Heart left ventricle (tissue), 16 donors: ENCODE measurements around the gene KCNC1. TPM values are rescaled to one million over a fixed set of nuclear protein-coding genes. Genes with fewer than 3 reads are reported as not detected.

Experiments
- ATAC-seq, 4 donors: fragments of 200-7000 bp; cut with Tn5 transposase; one replicate each; pipeline ENCODE4 v1.9.1; 2020 to 2022; ENCODE audit warnings: moderate library complexity in 4 of 4, mild to moderate bottlenecking in 3 of 4, moderate number of reproducible peaks in 1 of 4
- DNase-seq, 5 donors: peaks; one replicate each; pipeline ENCODE4 v3.0.0-alpha.2; 2020
- H3K27ac ChIP-seq, 12 donors: fragments of 200-600 bp; sonication (generic) in 4 of 12; one replicate each; pipeline versions ENCODE4 v1.5.0 to v1.8.0; 2016 to 2022; ENCODE audit warnings: mild to moderate bottlenecking in 2 of 12
- H3K27me3 ChIP-seq, 9 donors: fragments of 200-600 bp; sonication (generic) in 2 of 9; one replicate each; pipeline versions ENCODE4 v1.5.1 to v1.8.0; 2016 to 2022; ENCODE audit warnings: mild to moderate bottlenecking in 3 of 9
- H3K36me3 ChIP-seq, 9 donors: fragments of 200-600 bp; sonication (generic) in 2 of 9; one replicate each; pipeline versions ENCODE4 v1.5.0 to v1.8.0; 2018 to 2022; ENCODE audit warnings: mild to moderate bottlenecking in 2 of 9
- H3K4me1 ChIP-seq, 12 donors: fragments of 200-600 bp; sonication (generic) in 4 of 12; one replicate each; pipeline versions ENCODE4 v1.5.0 to v1.8.0; 2016 to 2022; ENCODE audit warnings: mild to moderate bottlenecking in 3 of 12
- H3K4me3 ChIP-seq, 12 donors: fragments of 200-600 bp; sonication (generic) in 4 of 12; one replicate each; pipeline versions ENCODE4 v1.5.0 to v1.8.0; 2017 to 2022; ENCODE audit warnings: mild to moderate bottlenecking in 9 of 12, moderate library complexity in 4 of 12
- H3K9me3 ChIP-seq, 12 donors: fragments of 200-600 bp; sonication (generic) in 4 of 12; one replicate each; pipeline versions ENCODE4 v1.5.0 to v1.8.0; 2016 to 2022; ENCODE audit warnings: mild to moderate bottlenecking in 1 of 12
- POLR2A ChIP-seq, 2 donors: fragments of 450-650 bp; IDR thresholded peaks; one replicate each; pipeline ENCODE4 v1.6.1; 2017; ENCODE audit warnings: antibody characterized with exemption in 2 of 2, mild to moderate bottlenecking in 2 of 2, moderate library complexity in 2 of 2
- WGBS, 4 donors: extraction: QIAGEN DNeasy Blood & Tissue Kit in 2 of 4; methylation state at CpG; one replicate each; pipeline versions ENCODE4 v1.1.5 to v1.1.7; 2013 to 2018; 5-methylcytosine and 5-hydroxymethylcytosine counted together
- intact Hi-C, 10 donors: fragments of 100-400 bp; cut with DNase I; formaldehyde crosslinking; loops; one replicate each; pipeline versions ENCODE4 v1.11.1 to v1.14.2; 2022
- polyA plus RNA-seq, 2 donors: library from polyadenylated mRNA; stranded (reverse); fragments of 200-250 nt; gene quantifications; one replicate each; pipeline ENCODE4 v1.2.3, GENCODE V29; 2013
- total RNA-seq, 9 donors: library from RNA; depleted of rRNA in 2 of 9; stranded (reverse); fragments of >200 nt in 2 of 9; fragmentation: NEBNext Ultra II Directional in 3 of 9; extraction: Animal tissue kit (Norgen Biotek cat#: 25700) in 3 of 9; gene quantifications; one replicate each; pipeline versions ENCODE4 v1.1.0 to v1.2.4, GENCODE V29; 2016 to 2023
- TF ChIP-seq, protein P1 (sequence below), 12 donors: fragments of 200-600 bp; sonication (generic) in 4 of 12; IDR thresholded peaks; one replicate each; pipeline versions ENCODE4 v1.5.0 to v1.8.0; 2018 to 2022; ENCODE audit warnings: antibody characterized with exemption in 12 of 12, mild to moderate bottlenecking in 5 of 12
- donor health status: ischemic (EF 13 %, LVEDD 7.1; RV severe dilation, severe dysfunction).
- donor health status: healthy with polysubstance abuse.
- donor health status: DM: no; HTN: yes; CAD: no.
- donor health status: DM: no; HTN: no; CAD: no.
- donor health status: ischemic (EF 25% LVEDD 6.9; RV normal size, moderate dysfunction).
- donor health status: ischemic (EF 25% LVEDD 5.7; RV mildly dilated, moderate dysfunction).
- donor health status: healthy.
- donor health status: DM: yes; HTN: yes; CAD: no.
- donor health status: ischemic (EF 35%, LVEDD 5.7; RV mildly dilated, moderate dysfunction).
- donor health status: nonischemic (EF 11% LVEDD 7.7; RV severe dilation, severe dysfunction).
- donor health status: DM: yes; HTN: yes; CAD: no.
- donor health status: PGD.
- donor health status: ischemic (EF 29% LVEDD 5.4; RV normal size, mild dysfunction).
- donor health status: nonischemic (EF 23%, LVEDD 6.1; RV moderate dilation, normal function).

The KCNC1 gene
- total and polyA plus RNA-seq, 11 donors, result 0.02 to 0.25 (median 0.05) TPM; not detected in 8

DNA sequence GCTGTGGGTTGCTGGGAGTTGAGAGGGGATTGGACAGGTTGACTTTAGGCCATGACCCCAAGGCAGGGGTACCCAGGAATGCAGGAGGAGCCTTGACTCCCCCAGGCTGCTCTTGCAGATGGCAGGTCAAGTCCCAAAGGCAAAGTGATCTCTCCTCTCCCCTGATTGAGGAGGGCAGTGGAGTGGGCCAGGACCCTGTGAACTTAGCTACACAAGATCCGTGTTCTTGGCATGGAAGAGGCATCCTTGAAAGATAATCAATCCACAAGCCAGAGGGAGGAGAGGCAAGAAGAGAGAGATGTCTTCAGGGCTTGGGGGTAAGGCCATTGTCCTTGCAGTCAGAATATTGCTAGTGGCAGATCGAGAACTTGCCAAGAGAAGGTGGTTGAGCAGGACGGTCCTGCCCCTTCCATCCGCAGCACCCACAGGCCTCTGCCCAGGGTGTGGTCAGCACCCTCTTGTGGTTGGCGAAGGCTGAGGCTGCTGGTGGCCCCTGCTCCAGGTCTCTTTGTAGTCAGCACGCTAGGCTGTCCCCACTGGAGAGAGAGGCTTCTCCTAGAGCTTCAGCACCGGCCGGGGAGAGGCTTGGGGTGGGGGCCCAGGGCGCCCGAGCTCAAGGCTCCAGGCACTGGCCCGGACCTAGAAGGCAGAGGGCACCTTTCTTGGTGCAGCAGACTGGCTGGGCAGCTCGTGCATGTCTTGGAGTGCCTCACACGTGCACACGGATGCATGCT is 45.4 kb downstream of the KCNC1 start:
- no peaks in the 10 kb centered on the region for H3K4me1 ChIP-seq
- no peak overlapping the region for H3K4me3 ChIP-seq
- intact Hi-C loops, result loop anchor here in 1 of 10 donors (10.0 kb wide), 1 partner anchor 65 kb away; no protein-coding TSS in a partner anchor
- no peak for TF ChIP-seq POLR2A (IDR thresholded peaks at IDR 0.05)
- TF ChIP-seq, protein P1, sequence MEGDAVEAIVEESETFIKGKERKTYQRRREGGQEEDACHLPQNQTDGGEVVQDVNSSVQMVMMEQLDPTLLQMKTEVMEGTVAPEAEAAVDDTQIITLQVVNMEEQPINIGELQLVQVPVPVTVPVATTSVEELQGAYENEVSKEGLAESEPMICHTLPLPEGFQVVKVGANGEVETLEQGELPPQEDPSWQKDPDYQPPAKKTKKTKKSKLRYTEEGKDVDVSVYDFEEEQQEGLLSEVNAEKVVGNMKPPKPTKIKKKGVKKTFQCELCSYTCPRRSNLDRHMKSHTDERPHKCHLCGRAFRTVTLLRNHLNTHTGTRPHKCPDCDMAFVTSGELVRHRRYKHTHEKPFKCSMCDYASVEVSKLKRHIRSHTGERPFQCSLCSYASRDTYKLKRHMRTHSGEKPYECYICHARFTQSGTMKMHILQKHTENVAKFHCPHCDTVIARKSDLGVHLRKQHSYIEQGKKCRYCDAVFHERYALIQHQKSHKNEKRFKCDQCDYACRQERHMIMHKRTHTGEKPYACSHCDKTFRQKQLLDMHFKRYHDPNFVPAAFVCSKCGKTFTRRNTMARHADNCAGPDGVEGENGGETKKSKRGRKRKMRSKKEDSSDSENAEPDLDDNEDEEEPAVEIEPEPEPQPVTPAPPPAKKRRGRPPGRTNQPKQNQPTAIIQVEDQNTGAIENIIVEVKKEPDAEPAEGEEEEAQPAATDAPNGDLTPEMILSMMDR (IDR thresholded peaks at IDR 0.05), result no peak
- ATAC-seq (no peak), DNase-seq (no peak)
- H3K27me3 ChIP-seq, result no peaks in the 10 kb centered on the region
- no peaks in the 10 kb centered on the region for H3K36me3 ChIP-seq
- WGBS, 4 donors, result 93 to 94% (median 93%) methylated on average over 9 to 14 of the region's 14 CpGs
- H3K9me3 ChIP-seq, result no peaks in the 10 kb centered on the region
- no peak overlapping the region for H3K27ac ChIP-seq

DNA sequence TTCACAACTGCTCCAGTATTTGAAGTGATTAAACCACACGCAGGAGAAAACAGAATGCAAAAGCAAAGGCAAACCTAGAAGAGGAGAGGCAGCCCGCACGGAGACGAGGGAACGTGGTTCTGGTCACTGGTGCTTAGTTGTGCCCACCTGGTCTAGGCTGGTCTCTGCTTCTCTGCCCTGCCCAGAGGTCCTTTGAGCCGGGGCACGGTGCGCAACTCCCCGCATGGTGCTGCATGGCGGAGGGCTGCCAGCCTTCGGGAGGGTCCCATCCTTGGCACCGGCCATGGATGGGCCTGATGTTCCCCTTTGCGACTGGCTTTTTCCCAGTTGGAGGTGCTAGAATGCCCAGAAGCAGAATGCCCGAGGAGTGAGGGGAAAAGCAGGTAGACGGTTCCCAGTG is 46.1 kb downstream of the KCNC1 start:
- H3K27me3 ChIP-seq, result no peaks in the 10 kb centered on the region
- TF ChIP-seq, protein P1 (IDR thresholded peaks at IDR 0.05), result no peak
- TF ChIP-seq POLR2A (IDR thresholded peaks at IDR 0.05), result no peak
- ATAC-seq (no peak), DNase-seq (no peak)
- intact Hi-C loops, result no loop called here
- H3K36me3 ChIP-seq, result no peaks in the 10 kb centered on the region
- 96 to 97% (median 96%) methylated on average over 15 of the region's 15 CpGs for WGBS, 4 donors
- H3K9me3 ChIP-seq, result no peaks in the 10 kb centered on the region
- H3K27ac ChIP-seq, result no peak overlapping the region
- H3K4me1 ChIP-seq, result no peaks in the 10 kb centered on the region
- no peak overlapping the region for H3K4me3 ChIP-seq

DNA sequence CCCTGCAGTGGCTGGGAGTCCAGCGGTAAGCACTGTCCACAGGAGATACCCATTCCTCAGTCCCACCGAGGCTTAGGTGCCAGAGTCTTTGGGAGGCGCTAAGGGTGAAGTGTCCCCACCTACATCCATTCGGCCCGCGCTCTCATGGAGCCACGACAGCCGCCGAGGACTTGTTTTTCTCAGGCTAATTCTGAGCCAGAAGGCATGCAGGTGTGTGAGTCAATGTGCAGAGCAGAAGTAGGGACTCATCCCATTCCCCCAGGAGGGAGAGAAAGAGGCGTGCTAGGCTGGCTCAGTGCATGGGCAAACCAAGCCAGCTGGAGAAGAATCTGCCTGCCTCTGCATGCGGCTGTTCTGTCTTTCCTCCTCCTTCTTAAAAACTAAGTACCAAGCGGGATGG is 46.6 kb downstream of the KCNC1 start:
- ATAC-seq, result no peak
- no peak overlapping the region for H3K27ac ChIP-seq
- no peak for DNase-seq
- intact Hi-C loops, result no loop called here
- H3K4me1 ChIP-seq, result no peaks in the 10 kb centered on the region
- no peaks in the 10 kb centered on the region for H3K36me3 ChIP-seq
- WGBS, 4 donors, result 84 to 90% (median 85%) methylated on average over 12 of the region's 12 CpGs
- no peaks in the 10 kb centered on the region for H3K27me3 ChIP-seq
- TF ChIP-seq, protein P1 (IDR thresholded peaks at IDR 0.05), result no peak
- no peak for TF ChIP-seq POLR2A (IDR thresholded peaks at IDR 0.05)
- no peaks in the 10 kb centered on the region for H3K9me3 ChIP-seq
- no peak overlapping the region for H3K4me3 ChIP-seq

DNA sequence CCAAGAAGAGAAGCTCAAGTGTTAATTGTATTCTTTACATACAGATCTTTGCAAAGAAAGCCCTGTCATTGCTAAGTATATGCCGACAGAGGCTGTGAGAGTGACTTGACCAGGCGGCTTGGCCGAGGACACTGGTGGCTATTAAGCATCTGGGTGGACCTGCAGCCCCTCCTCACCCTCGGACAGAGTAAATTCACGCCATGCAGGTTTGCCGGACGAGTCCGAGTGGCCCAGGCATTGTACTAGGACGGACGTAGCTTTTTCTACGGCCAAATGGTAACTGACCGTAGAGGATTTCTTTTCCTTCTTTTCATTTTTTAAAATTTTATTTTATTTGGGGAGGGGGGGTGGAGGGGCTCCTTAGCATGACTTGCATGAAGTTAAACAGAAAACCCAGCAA is 47.0 kb downstream of the KCNC1 start:
- no peaks in the 10 kb centered on the region for H3K36me3 ChIP-seq
- H3K27me3 ChIP-seq, result no peaks in the 10 kb centered on the region
- 92 to 94% (median 93%) methylated on average over 12 of the region's 12 CpGs for WGBS, 4 donors
- no peak for TF ChIP-seq POLR2A (IDR thresholded peaks at IDR 0.05)
- TF ChIP-seq, protein P1 (IDR thresholded peaks at IDR 0.05), result no peak
- intact Hi-C loops, result no loop called here
- H3K9me3 ChIP-seq, result no peaks in the 10 kb centered on the region
- H3K4me1 ChIP-seq, result no peaks in the 10 kb centered on the region
- no peak for ATAC-seq
- no peak overlapping the region for H3K27ac ChIP-seq
- H3K4me3 ChIP-seq, result no peak overlapping the region
- DNase-seq, result peak in 1 of 5 donors; percentile 11
